DMS53 (cell line): ENCODE data around the gene LIMCH1.

Experiments
- DNase-seq: peaks from one replicate; lab custom pipeline; 2025; lab: John Stamatoyannopoulos, UW

The LIMCH1 gene

DNA sequence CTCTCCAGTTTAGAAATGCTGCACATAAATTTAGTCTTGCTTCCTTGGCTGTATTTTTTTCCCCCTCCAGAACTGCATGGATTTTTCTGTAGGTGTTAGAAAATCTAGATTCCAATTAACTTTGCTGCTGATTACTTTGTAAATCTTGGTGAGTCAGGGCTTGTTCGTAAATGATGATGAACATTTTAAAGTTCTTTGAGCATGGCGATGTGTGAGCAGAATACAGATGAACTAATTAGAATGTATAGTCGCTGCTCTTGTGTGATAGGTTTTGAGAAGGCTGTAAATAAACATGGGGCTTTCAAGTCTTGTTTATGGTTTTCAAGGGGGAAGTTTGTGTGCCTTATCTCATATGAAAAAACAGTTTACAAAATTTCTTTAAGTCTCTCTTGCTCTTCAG lies 23.3 kb downstream of the LIMCH1 start:
- DNase-seq = no peak

- no peak for DNase-seq
Measured at GRCh38 chr4:41567186-41567585, 29.2 kb downstream of the LIMCH1 start.

- no peak for DNase-seq
Measured at GRCh38 chr4:41568363-41568762, 30.4 kb downstream of the LIMCH1 start.

- DNase-seq = no peak
Measured at GRCh38 chr4:41569961-41570360, 32.0 kb downstream of the LIMCH1 start.

DNA sequence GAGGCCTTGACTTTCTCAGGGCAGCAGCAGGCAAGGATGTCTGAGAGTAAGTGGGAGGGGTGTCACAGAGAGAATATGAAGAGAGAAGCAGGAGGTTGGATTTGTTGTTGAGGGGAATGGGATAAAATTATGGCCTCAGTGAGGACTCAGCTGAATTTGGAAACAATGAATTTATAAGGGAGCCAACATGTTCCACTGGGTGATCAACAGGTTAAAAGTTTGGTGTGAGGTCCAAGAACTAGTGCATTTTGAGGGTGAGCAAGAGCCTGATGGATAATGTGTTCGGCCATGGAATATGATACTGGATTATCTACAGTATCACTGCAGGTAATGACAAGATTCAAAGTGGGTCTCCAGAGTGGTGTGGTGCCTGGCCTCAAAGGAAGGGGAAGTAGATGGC lies 33.5 kb downstream of the LIMCH1 start:
- DNase-seq = no peak

DNA sequence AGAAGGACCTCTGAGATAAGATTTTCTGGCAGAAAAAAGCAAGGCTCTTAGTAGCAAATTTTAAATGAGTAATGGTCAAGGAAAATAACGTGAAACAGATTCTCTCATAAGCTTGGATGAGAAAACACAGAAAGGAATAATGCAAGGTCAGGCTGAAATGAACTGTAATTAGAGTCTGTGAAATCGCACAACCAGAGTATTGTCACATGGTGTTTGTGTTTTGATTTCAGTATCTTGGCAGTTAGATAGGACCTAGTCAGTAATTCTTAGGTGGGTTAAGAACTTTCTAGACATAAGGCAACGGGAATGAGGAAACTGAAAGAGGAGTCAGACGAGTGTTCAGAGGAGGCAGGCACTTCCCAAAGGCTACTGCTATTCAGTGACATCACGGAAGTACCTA lies 34.6 kb downstream of the LIMCH1 start:
- no peak for DNase-seq

DNA sequence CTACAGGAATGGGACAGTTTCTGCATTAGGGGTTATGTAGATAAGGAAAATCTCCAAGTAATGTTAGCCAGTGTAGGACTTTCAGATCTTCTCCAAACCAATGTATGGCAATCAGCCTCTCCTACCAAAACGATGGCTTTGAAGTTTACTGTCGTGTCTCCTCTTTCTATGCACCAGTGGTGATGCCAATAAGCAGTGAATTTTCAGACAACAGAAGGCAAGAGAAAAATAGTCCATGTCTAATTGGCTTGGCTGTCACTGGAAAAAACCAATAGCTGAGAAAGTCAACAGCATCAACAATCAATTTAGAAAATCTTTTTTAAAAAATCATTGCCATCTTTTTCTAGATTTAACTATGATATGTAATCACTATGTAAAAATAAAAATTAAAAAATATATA lies 35.0 kb downstream of the LIMCH1 start:
- DNase-seq = no peak

DNA sequence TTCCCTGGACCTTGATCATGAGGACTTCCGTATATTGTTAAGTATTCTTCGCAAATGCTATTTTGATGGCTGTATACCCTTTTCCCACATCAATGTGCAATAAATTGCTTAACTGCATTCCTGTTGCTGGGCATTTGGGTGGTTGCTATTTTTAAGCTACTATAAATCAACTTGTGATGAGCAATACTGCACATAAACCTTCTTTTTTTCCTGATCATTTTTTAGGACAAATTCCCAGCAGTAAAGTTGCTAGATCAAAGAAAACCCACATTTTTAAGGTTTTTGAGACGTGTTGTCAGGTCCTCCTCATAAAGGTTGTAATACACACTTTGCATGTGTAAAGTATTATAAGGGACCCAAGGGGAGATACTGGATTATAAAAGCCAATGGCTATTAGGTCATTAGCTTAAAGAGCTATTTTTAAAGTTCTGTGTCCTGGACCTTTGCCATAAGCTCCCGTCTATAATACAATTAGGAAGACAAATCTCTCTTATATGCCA lies 35.6 kb downstream of the LIMCH1 start:
- no peak for DNase-seq

DNA sequence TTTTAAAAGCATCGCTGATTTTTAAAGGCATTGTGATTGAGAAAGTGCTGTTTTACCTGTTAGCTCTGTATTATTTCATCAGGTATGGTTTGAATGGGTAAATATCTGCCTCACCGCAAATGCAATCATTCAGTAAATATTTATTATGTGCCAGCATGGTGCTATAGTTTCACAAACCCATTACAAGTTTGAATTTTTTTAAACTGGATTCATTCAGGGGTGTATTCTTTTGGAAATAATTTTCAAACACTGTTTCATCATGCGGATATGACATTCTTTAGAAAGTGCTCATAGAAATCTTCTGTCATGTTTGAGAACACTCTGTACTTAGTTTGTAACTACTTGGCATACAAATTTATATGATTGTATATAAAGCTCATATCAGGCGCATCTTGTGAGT lies 37.2 kb downstream of the LIMCH1 start:
- DNase-seq = peak; percentile 35

DNA sequence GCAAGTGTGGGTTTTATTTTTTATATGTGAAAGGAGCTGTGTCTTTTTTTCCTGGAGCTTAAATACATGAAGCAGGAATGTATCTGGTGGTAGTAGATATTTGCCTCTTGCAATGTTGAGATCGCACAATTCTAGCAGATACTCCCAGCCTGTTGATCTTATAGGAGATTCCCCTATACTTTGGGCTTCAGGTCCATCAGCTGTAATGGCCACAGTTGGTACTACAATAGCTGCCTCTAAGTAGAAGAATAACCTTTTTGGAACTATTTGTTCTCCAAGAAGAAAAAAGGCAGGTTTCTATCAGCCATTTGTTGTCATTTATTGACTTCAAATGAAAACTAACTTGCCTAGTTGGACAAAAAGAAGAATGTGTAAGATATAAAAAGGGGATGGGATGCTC lies 37.7 kb downstream of the LIMCH1 start:
- DNase-seq = peak; percentile 21

- no peak for DNase-seq
Measured at GRCh38 chr4:41579043-41579442, 41.1 kb downstream of the LIMCH1 start.

DNA sequence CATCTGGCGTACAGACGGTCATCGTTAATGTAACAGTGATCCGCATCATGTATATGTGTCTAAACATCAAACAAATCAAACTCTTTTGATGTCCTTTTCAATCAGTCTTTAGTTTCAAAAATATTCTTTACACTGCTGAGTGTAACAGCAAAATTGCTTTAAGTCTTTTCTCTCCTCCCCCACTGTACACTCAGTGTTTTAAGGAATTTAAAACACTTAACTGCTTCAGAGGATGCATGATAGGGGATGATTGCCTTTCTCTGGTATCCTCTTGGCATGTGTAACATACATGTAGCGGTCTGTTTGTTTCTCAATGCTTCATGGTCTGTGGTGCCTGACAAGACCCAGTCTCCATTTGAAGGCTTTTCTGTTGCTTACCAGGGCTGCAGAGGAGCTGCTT lies 41.6 kb downstream of the LIMCH1 start:
- no peak for DNase-seq

DNA sequence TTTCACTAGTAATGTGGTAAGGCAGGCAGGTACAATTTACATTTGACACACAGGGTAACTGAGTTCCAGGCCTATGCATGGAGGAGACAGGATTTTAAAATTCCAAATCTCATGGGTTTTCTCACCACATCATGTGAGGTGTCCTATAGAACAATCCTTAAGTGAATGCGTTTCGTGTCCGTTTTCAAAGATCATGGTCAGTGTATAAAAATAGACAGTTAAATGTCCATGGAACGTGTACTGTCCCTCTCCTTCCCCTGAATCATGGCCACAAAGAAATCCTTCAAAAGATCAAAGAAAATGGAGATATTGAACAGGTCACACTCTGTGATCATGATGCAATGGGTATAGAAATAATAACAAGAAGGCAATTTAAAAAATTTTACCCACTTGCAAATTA lies 42.0 kb downstream of the LIMCH1 start:
- DNase-seq = no peak

DNA sequence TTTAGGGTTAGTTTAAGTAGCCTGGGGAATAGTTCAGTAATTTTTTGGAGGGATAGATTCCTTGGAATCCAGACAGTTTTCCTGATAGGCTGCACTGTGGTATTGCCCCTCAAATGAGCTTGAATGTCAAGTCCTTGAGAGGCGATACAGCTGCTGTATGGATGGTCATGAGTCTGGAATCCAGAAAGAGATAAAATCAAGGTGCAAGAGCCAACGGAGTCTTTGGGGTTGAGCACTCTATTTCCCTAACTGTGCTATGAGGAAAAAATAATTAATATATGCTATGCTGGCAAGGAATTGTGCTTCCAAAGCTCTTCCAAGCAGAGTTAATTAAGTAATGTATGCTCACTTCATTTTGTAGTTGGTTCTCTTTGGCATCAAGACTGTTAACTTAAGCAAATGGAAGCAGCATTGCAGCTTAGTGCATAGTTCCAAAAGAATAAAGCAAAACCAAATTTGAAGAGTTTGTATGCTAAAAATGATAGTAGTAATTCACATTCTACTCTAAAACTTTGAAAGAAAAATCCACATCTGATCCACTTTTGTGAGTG lies 48.8 kb downstream of the LIMCH1 start:
- no peak for DNase-seq

GRCh38 chr4:41587286-41587685 lies 49.3 kb downstream of the LIMCH1 start:
- no peak for DNase-seq

- peak; percentile 84 for DNase-seq
Measured at GRCh38 chr4:41590591-41590990, 52.6 kb downstream of the LIMCH1 start.

DNA sequence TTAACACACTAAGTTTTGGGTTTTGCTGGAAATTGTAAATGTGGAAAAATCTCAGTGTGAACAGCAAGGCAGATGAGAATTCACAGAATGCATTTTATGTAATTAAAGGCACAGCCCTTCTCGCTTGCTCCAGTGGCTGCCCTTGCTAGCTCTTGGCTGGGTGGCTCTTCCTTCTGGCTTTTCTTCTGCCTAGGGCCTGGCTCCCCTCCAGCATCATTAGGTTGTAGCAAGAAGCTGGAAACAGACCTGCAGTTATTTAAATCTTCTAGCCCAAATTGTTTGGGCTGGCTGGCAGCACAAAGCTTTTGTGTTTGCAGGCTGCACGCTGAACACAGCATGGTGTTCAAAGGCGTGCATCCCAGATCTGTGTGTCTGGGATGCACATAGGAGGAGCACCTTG lies 56.5 kb downstream of the LIMCH1 start:
- DNase-seq = no peak

DNA sequence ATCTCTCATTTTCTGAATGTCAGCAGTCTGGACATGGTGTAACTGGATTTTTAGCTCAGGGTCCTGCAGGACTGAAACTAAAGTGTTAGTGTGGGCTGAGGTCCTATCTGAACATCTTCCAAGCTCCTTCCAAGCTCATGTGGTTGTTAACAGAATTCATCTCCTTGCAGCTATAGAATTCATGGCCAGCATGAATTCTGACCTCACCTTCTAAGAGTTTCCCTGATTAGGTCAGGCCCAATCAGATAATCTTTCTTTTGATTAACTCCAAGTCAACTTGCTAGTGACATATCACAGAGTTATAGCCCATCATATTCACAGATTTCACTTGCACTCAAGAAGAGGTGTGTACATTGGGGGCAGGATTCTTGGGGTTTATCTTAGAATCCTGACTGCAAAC lies 59.5 kb downstream of the LIMCH1 start:
- no peak for DNase-seq

GRCh38 chr4:41598580-41598979 lies 60.6 kb downstream of the LIMCH1 start:
- no peak for DNase-seq

- DNase-seq = no peak
Measured at GRCh38 chr4:41599192-41599786, 61.3 kb downstream of the LIMCH1 start.

- DNase-seq = peak; percentile 11
Measured at GRCh38 chr4:41600243-41600912, 62.4 kb downstream of the LIMCH1 start.

GRCh38 chr4:41601025-41601424 lies 63.1 kb downstream of the LIMCH1 start:
- DNase-seq = no peak

DNA sequence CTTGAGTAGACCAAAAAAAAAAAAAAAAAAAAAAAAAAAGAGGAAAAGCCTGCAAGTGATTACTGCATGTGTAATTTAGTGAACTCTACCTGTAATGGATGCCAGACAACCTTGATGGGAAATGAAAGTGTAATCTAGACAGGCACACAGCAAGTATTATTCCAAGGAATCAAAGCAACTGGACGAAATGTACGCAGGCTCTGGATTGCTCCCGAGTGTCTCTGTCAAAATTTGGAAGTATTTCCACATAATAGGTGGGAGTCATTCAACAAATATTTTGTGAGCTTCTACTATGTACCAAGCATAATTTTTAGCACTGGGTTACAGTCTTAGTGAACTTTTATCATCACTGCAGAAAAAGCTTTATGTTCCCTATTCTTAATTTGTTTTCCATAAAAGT lies 64.2 kb downstream of the LIMCH1 start:
- DNase-seq = no peak
